Measurements from ENCODE around the gene RNU1-4. TPM values are rescaled to one million over a fixed set of nuclear protein-coding genes. Genes with fewer than 3 reads are reported as not detected.
"Not testable (repeated sequence)": the region's sequence is repeated elsewhere in the genome, so short reads cannot be mapped to it uniquely, and the experiment has no call there.

RNU1-4 gene
- total RNA-seq (2022) = 1,539 and 1,606 TPM in 2 replicates
- percentile 53 among the genes with signal in this experiment for Bru-seq, nascent RNA
- BruChase-seq, experiment 1, labeled RNA remaining after a 6-hour chase = not detected
- not detected for BruChase-seq, experiment 2, labeled RNA remaining after a 2-hour chase
- long read RNA-seq = 0 reads

GRCh38 chr1:16740047-16740964 is at the start of gene RNU1-4:
Gene RNU1-4 (plus strand): TSS chr1:16740516.
- H3K27me3 Mint-ChIP-seq (ENCODE audit: insufficient read depth, unreplicated experiment); H3K4me3 Mint-ChIP-seq (ENCODE audit: unreplicated experiment); H3K9me3 Mint-ChIP-seq (ENCODE audit: unreplicated experiment); intact Hi-C loops (cut with micrococcal nuclease); H3K36me3 Mint-ChIP-seq (ENCODE audit: insufficient read depth, unreplicated experiment); POLR2A ChIA-PET; H3K4me1 Mint-ChIP-seq (ENCODE audit: insufficient read depth, unreplicated experiment); CTCF ChIA-PET; DNase-seq (ENCODE audit: unreplicated experiment); H3K27ac Mint-ChIP-seq (ENCODE audit: low read depth, unreplicated experiment): not testable (repeated sequence)
- BruUV-seq (replicated peaks) = TSS peak; percentile 97

GRCh38 chr1:16690971-16691682 is 49.2 kb upstream of the RNU1-4 start:
- H3K9me3 Mint-ChIP-seq (ENCODE audit: unreplicated experiment); BruUV-seq (replicated peaks); POLR2A ChIA-PET; H3K27ac Mint-ChIP-seq (ENCODE audit: low read depth, unreplicated experiment); H3K36me3 Mint-ChIP-seq (ENCODE audit: insufficient read depth, unreplicated experiment); H3K4me1 Mint-ChIP-seq (ENCODE audit: insufficient read depth, unreplicated experiment); H3K27me3 Mint-ChIP-seq (ENCODE audit: insufficient read depth, unreplicated experiment); H3K4me3 Mint-ChIP-seq (ENCODE audit: unreplicated experiment); DNase-seq (ENCODE audit: unreplicated experiment); intact Hi-C loops (cut with micrococcal nuclease): not testable (repeated sequence)
- CTCF ChIA-PET = interaction anchor here (1.0 to 2.2 kb wide), 4 partner anchors 10 to 20 kb away, joined by 4 to 7 read pairs (median 4); no protein-coding TSS in a partner anchor

DNA sequence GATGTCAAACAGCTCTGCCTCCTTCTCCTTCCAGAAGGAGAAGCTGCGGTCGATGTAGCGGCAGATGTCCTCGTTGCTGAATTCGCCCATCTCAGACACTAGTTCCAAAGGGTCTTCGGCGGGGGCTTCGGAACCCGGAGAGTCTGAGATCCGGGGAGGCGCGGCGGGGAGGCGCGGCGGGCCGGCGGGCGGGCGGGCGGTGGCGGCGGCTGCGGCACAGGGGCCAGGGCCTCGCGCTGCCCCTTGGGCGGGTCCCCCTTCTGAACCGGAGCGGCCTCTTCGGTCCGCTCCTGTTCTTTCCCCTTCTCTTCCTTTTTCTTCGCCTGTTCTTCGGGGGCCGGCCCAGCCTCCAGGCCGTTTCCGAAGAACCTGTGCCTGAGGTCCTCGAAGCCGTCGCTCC is 48.0 kb upstream of the RNU1-4 start:
- H3K4me1 Mint-ChIP-seq (ENCODE audit: insufficient read depth, unreplicated experiment); H3K27ac Mint-ChIP-seq (ENCODE audit: low read depth, unreplicated experiment); H3K36me3 Mint-ChIP-seq (ENCODE audit: insufficient read depth, unreplicated experiment); H3K9me3 Mint-ChIP-seq (ENCODE audit: unreplicated experiment); BruUV-seq (replicated peaks); POLR2A ChIA-PET; intact Hi-C loops (cut with micrococcal nuclease); H3K27me3 Mint-ChIP-seq (ENCODE audit: insufficient read depth, unreplicated experiment); CTCF ChIA-PET; DNase-seq (ENCODE audit: unreplicated experiment); H3K4me3 Mint-ChIP-seq (ENCODE audit: unreplicated experiment): not testable (repeated sequence)

DNA sequence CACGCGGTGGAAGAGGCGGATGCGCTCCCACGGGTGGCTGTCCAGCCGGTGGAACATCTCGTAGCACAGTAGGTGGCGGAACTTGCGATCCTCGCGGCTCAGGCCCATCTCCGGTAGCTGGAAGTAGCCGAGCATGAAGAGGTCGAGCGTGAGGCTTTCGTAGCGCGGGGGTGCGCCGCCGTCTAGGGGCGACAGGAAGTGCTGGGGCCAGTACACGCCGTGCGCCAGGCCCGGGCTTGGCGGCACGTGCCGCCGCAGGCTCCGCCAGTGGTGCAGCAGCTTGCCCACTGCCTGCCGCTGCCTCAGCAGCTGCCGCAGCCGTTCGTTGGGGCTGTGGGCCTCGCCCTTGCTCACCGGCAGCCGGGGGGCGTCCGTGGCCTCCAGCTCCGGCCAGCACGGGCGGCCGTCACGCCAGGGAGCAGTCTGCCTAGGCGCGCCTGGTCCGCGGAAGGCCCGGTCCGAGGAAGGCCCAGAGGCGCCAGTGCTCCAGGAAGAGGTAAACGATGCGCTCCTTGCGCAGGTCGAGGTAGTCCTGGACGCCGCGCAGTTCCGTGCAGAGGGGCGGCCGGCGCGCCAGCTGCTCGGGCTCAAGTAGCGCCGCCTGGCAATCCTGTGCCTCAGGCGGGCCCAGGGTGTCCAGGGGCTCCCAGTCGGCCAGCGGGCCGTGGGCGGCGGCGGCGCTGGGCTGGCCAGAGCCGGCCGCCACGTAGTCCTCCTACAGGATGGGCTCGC is 47.4 kb upstream of the RNU1-4 start:
- BruUV-seq (replicated peaks); H3K27me3 Mint-ChIP-seq (ENCODE audit: insufficient read depth, unreplicated experiment); intact Hi-C loops (cut with micrococcal nuclease); H3K4me3 Mint-ChIP-seq (ENCODE audit: unreplicated experiment); POLR2A ChIA-PET; H3K36me3 Mint-ChIP-seq (ENCODE audit: insufficient read depth, unreplicated experiment); DNase-seq (ENCODE audit: unreplicated experiment); H3K4me1 Mint-ChIP-seq (ENCODE audit: insufficient read depth, unreplicated experiment); H3K27ac Mint-ChIP-seq (ENCODE audit: low read depth, unreplicated experiment); H3K9me3 Mint-ChIP-seq (ENCODE audit: unreplicated experiment): not testable (repeated sequence)
- CTCF ChIA-PET = interaction anchor here (0.6 kb wide), 1 partner anchor 200 kb away, joined by 3 read pairs; no protein-coding TSS in a partner anchor

DNA sequence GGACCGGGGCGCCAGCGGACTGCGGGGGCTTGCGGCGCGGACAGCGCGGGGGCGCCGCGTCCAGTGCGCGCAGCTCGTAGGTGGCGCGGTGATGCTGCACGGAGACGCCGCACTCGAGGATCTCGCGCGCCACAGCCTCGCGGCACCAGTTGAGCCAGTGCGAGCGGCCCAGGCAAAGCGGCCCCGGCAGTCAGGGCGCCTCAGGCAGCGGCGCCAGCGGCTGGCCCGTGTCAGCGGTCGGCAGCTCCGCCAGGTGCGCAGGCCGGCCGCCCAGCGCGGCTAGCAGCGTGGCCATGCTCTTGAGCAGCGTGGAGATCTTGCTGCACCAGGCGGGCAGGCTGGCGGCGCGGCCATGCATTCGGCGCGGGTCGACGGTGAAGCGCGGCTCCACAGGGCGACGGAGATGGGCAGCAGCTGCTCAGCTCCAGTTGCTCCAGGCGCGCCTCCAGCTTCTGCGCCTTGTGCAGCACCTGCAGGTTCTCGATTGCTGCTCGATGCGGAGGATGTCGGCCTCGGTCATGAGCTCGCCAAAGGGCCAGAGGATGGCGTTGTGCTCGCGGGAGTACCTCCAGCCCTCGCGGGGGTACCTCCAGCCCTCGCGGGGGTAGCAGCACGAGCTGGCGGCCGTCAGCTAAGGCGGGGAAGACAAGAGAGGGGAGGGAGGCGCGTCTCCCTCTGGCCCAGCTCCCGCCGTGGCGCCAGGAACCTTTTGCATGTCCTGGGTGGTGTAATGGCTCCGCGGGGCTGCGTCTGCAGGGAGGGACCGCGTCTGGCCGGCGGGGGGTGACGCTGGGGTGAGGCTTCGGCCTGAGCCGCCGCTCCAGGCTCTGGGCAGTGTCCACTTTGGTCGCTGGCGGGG is 46.6 kb upstream of the RNU1-4 start:
- H3K27ac Mint-ChIP-seq (ENCODE audit: low read depth, unreplicated experiment); BruUV-seq (replicated peaks); intact Hi-C loops (cut with micrococcal nuclease); H3K27me3 Mint-ChIP-seq (ENCODE audit: insufficient read depth, unreplicated experiment); H3K36me3 Mint-ChIP-seq (ENCODE audit: insufficient read depth, unreplicated experiment); H3K9me3 Mint-ChIP-seq (ENCODE audit: unreplicated experiment); H3K4me1 Mint-ChIP-seq (ENCODE audit: insufficient read depth, unreplicated experiment); DNase-seq (ENCODE audit: unreplicated experiment); H3K4me3 Mint-ChIP-seq (ENCODE audit: unreplicated experiment); POLR2A ChIA-PET: not testable (repeated sequence)
- CTCF ChIA-PET = interaction anchor here (0.6 to 1.6 kb wide), 3 partner anchors 17 to 199 kb away, joined by 3 read pairs; no protein-coding TSS in a partner anchor

DNA sequence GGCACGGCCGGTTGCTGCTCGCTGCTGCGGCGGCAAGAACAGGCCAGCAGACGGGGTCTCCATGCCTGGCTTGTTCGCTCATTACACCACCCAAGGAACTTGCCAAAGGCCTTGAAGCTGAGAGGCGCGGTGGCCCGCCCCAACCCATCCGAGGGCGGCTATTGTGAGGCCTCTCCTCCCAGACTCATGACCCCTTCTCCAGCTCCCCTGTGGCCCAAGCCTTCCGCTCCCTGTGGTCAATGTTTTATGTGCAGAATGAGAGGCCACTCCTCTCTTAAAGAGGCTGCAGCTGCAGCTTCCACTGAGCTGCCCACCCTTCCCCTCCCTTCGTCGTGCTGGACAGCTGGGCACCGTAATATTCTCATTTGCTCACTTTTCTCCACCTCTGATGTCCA is 46.0 kb upstream of the RNU1-4 start:
- H3K27ac Mint-ChIP-seq (ENCODE audit: low read depth, unreplicated experiment); H3K4me3 Mint-ChIP-seq (ENCODE audit: unreplicated experiment); H3K36me3 Mint-ChIP-seq (ENCODE audit: insufficient read depth, unreplicated experiment); H3K9me3 Mint-ChIP-seq (ENCODE audit: unreplicated experiment); DNase-seq (ENCODE audit: unreplicated experiment); BruUV-seq (replicated peaks); H3K4me1 Mint-ChIP-seq (ENCODE audit: insufficient read depth, unreplicated experiment); H3K27me3 Mint-ChIP-seq (ENCODE audit: insufficient read depth, unreplicated experiment); POLR2A ChIA-PET; intact Hi-C loops (cut with micrococcal nuclease): not testable (repeated sequence)
- CTCF ChIA-PET = interaction anchor here (0.6 to 1.6 kb wide), 2 partner anchors 16 to 70 kb away, joined by 3 read pairs; no protein-coding TSS in a partner anchor

GRCh38 chr1:16696507-16697150 is 43.7 kb upstream of the RNU1-4 start:
- H3K9me3 Mint-ChIP-seq (ENCODE audit: unreplicated experiment); H3K4me3 Mint-ChIP-seq (ENCODE audit: unreplicated experiment); intact Hi-C loops (cut with micrococcal nuclease); H3K36me3 Mint-ChIP-seq (ENCODE audit: insufficient read depth, unreplicated experiment); H3K27ac Mint-ChIP-seq (ENCODE audit: low read depth, unreplicated experiment); BruUV-seq (replicated peaks); H3K4me1 Mint-ChIP-seq (ENCODE audit: insufficient read depth, unreplicated experiment); DNase-seq (ENCODE audit: unreplicated experiment); H3K27me3 Mint-ChIP-seq (ENCODE audit: insufficient read depth, unreplicated experiment): not testable (repeated sequence)
- ChIA-PET POLR2A (interaction anchor here (0.6 kb wide), 1 partner anchor 26 kb away, joined by 3 read pairs; no protein-coding TSS in a partner anchor), CTCF (interaction anchor here (0.6 to 1.2 kb wide), 4 partner anchors 10 to 82 kb away, joined by 3 to 5 read pairs (median 4); no protein-coding TSS in a partner anchor)

DNA sequence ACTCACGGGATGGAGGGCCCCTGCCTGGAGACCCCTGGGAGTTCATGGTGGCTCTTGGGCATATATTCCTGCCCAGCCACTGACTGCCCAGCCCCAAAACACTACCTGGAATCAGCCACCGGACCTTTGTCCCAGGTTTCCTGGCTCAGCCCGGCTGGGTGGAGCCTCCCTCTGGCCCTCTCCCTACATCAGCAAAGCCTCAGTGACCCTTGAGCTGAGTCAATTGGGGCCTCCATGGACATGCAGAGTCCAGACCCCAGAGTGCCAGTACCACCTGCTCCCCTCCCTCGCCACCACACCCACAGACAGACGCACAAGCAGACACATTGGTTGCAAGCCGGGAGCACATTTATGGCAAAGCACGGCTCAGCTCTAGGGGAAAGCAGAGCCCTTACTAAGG is 43.2 kb upstream of the RNU1-4 start:
- BruUV-seq (replicated peaks); H3K27ac Mint-ChIP-seq (ENCODE audit: low read depth, unreplicated experiment); H3K36me3 Mint-ChIP-seq (ENCODE audit: insufficient read depth, unreplicated experiment); intact Hi-C loops (cut with micrococcal nuclease); H3K4me3 Mint-ChIP-seq (ENCODE audit: unreplicated experiment); H3K4me1 Mint-ChIP-seq (ENCODE audit: insufficient read depth, unreplicated experiment); H3K27me3 Mint-ChIP-seq (ENCODE audit: insufficient read depth, unreplicated experiment); H3K9me3 Mint-ChIP-seq (ENCODE audit: unreplicated experiment); DNase-seq (ENCODE audit: unreplicated experiment): not testable (repeated sequence)
- CTCF ChIA-PET = interaction anchor here (1.2 kb wide), 1 partner anchor 9 kb away, joined by 5 read pairs; no protein-coding TSS in a partner anchor
- POLR2A ChIA-PET = interaction anchor here (0.6 kb wide), 1 partner anchor 26 kb away, joined by 3 read pairs; no protein-coding TSS in a partner anchor

All from MCF 10A (cell line).